ENCODE measurements around the gene PELI3. TPM values are rescaled to one million over a fixed set of nuclear protein-coding genes. Genes with fewer than 3 reads are reported as not detected.

The PELI3 gene
- polyA plus RNA-seq, 10 donors = 4.2 to 6.3 (median 5.8) TPM

DNA sequence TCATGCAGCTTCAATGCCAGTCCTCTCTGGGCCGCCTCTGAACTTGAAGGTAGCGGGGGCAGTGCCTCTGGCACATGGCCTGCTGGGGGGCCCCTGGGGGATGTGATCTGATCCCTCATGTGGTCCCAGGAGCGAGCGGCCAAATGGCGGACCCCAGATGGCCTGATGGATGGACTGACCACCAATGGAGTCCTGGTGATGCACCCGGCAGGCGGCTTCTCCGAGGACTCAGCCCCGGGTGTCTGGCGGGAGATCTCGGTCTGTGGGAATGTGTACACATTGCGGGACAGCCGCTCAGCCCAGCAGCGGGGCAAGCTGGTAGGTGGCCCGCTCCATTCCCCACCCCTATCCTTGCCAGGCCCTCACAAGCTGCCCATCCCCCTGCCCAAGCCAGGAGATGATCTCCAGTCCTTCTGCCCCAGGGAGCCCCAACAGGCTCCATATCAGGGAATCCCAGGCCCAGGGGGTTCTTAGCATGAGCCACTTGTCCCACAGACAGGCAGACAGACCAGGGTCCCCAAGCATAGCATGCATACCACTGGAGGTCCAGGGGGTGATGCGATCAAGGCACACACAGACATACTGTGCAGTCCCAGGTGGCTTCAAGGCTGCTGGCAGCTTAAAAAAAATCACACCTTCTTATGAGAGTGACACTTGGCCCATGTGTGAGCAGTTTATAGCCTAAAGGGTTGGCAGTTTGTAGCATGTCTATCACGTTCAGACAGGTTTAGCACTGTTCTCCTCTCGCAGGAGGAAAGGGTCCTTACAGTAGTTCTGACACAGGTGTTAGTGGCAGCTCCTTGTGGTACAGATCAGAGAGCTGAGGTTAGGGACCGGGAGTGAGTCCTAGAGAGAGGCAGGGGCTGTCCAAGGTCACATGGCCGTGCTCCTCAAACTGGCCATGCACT lies 7.2 kb downstream of the PELI3 start:
- no peak for DNase-seq

DNA sequence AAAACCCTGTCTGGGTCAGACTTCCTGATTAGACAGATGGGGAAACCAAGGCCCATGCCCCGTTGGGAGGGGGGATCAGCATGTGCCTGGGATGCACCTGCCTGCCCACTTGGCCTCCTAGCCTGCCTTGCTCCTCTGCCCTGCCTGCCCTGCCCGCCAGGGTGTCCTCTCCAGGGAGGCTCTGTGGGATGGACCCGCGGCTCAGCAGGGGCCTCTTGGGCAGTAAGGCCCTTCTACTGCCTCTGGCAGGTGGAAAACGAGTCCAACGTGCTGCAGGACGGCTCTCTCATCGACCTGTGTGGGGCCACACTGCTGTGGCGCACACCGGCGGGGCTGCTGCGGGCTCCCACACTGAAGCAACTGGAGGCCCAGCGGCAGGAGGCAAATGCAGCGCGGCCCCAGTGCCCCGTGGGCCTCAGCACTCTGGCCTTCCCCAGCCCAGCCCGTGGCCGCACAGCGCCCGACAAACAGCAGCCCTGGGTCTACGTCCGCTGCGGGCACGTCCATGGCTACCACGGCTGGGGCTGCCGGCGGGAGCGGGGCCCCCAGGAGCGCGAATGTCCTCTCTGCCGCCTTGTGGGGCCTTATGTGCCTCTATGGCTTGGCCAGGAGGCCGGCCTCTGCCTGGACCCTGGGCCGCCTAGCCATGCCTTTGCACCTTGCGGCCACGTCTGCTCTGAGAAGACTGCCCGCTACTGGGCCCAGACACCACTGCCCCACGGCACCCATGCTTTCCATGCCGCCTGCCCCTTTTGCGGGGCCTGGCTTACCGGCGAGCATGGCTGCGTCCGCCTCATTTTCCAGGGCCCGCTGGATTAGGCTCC lies 8.9 kb downstream of the PELI3 start:
- DNase-seq = no peak

DNA sequence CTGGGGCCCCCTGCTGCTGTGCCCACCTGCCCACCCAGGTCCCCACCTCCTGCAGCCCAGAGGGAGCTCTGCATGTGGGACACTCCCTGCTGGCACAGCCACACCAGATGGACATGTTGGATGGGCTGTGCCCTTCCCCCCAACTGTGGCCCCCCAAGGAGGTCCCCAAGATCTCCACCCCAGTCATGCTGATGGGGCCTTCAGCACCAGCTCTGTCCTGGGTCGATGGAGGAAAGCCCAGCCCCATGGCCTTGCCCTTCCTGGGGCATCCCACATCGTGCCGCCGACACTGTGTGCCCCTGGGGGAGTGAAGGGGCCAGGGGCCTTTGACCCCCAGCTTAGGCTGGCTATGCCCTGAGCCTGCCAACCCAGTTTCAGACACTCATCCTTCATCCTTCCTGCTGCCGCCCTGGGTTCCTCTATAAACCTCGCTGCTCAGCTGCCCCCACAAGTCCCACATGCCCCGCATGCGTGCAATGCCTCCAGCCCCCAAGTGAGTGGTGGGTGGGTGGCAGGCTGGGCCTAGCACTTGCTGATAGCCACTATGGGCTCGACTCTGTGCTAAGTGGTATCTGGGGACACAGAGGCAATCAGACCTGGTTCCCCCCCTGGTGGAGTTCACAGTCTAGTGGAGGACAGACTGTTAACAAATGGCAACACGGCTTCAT lies 9.6 kb downstream of the PELI3 start:
- no peak for DNase-seq

DNA sequence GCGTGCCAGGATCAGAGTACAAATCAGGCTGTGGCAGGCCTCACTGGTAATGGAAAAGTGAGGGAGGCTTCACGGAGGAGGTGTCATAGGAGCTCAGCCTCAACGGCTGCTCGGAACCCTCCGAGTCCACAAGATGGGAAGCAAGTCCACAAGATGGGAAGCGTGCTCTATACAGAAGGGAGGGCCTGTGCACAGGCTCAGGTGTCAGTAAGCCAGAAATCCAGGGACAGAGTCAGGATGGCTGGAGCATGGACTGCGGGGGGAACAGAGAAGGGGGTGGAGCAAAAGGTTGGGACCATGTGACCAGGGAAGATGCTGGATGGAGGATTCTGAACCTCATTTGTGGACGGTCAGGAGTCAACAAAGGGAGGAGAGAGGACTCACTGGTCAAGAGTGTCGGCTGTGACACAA lies 10.1 kb downstream of the PELI3 start:
- no peak for DNase-seq

DNA sequence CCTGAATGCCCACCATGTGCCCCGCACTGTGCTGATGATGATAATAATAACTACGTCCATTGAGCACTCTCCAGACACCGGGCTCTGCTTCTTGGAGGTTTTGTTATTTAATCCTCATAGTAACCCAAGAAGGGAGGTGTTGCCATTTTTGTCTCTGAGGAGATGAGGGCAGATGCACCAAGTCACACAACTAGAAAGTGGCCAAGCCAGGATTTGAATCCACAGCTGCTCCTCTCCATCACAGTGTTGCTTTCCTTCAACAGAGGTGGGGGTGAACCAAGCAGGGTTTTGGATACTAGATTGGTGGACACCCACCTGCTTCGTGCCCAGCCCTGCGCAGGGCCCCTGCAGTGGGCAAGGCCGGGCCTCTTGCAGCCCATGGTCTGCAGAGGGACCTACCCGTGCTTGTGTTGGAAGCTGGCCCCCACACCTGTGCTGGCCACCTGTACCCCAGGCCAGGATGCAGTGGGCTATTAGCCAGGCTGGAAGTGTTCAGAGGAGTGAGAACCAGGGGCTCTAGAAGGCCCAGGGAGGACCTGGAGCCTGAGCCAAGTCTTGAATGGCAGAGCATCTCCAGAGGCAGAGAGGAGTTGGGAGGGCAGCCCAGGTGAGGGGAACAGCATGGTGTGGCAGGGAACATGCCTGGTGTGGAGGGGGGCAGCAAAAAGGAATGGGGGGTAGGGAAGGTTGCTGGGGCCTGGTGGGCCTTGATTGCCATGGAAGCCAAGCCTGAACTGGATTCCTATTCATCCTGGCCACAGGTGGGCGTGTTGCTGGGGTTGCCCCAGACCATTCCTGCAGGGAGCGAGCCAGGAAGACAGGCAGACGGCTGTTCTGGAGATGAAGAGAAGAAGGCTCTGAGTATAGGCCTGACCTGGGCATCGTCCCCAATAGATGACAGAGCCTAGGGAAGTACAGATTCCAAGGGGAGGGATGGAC lies 10.8 kb downstream of the PELI3 start:
- DNase-seq = no peak

DNA sequence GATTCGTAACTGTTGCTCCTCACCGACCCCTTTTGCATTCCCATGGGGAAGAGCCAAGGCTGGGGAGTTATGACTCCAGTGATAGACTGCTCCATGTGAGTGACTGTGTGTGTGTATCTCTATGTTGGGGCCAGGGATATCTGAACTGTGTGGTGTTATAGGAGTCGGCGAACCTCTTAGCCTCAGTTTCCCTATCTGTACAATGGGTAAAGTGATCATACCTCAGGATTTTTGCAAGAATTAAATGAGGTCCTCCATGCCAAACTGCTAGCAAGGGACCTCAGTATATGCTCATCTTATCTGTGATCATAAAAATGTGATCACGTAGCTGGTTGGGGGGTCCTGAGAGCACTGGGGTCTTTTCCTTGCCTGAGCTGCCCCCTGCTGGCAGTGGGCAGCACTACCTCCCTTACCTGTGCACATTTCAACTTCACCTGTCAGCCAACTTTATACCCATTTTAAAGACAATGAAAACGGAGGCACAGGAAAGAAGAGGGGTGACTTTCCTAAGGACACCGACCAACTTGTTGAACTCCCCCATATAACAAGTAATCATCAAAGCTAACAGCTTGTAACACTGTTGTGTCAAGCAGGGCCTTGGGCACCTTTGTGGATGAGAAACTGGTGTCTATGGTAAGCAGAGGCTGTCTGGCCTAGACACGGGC lies 12.2 kb downstream of the PELI3 start:
- DNase-seq = no peak

DNA sequence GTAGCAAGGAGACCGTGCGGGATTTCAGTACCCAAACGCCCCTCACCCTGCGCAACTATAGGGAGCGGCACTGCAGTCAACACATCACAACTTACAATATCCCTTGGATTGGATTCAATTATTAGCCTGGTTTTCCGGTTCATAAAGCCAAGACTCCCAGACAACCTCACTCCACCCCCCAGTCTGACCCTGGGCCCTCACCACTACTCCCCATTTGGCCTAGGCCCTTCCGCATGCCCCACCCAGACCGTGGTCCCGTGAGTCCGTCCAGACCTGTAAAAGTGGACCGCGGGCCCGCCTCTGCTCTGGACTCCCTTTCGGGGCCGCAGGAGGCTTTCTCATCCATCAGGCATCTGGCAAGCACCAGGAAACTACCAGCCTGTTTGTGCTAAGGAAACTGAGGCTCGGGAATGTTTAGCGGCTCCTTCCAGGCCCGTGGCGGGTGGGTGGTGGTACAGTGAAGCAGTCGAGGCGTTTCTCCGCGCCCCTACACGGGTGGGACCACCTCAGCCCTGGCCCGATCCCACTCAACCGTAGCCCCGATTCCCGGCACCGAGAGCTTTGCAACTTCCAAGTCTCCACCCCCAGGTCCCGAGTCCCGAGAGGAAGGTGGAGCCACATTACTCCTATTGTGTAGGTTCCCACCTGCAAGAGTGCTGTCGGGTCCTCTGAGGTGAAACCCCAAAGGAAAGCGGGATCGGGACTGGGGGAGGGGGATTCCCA lies 12.8 kb downstream of the PELI3 start:
- no peak for DNase-seq

DNA sequence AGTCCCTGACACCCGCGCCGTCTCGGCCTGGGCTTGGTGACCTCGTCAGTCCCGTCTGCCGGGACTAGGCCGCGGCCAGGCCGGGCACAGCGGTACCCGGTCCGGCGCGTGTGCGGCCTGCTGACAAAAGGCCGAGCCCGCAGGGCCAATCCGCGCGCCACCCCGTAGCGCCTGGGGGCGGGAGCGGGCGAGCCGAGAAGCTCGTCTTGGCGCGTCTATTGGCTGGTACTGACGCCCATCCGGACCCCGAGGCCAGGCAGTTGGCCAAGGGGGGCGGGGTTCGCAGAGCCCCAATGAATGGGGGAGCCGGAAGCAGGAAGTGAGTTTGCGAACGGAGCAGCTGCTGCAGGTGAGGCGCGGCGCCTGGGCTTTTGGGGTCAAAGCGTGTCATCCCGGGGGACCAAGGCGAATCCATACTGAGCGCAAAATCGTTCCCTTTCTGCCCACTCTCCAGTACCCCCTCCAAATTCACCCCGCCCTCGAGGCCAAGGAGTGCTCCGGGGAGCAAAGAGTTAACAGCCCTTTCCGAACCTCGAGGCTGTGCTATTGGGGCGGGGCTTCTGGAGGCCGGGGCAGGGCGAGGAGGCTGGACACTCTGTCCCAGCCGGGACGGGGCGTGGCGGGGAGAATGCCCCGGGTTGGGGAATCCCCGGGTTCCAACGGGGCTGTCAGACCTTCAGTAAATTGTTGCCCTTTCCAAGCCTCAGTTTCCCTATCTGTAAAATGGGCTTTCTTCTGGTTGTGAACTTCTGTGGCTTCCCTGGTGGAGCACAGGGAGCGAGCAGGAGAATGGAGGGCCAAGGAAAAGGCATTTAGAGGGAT lies 13.6 kb downstream of the PELI3 start, which contains the start of gene DPP3:
TSS of gene DPP3 (plus strand) at position 318 of the 822 bp plus-strand sequence. CDS start 1,767 bp downstream, outside the sequence.
- peak; percentile 96 to 99 (median 98) for DNase-seq

DNA sequence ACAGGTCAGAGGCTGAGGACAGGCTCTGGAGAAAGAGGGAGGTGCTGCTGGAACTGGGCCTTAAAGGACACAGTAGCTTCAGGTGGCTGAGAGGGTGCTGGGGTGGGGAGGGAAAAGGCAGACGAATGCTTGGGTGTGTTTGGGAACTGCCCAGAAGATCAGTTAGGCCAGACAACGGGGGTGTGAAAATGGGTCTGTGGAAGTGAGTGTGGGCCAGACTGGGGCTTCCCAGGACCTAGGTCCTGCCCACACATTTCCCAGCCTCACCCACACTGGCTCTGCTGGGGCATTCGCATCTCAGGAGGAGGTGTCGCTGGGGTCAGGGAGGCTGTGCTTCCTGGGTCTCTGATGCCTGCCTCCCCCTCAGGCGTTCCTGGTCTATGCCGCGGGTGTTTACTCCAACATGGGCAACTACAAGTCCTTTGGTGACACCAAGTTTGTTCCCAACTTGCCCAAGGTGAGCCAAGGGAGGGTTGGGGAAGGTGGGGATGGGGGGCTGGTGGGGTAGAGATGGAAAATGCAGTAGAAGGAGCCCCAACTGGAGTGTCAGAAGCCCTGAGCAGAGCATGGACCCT lies 18.2 kb downstream of the PELI3 start:
- no peak for DNase-seq

DNA sequence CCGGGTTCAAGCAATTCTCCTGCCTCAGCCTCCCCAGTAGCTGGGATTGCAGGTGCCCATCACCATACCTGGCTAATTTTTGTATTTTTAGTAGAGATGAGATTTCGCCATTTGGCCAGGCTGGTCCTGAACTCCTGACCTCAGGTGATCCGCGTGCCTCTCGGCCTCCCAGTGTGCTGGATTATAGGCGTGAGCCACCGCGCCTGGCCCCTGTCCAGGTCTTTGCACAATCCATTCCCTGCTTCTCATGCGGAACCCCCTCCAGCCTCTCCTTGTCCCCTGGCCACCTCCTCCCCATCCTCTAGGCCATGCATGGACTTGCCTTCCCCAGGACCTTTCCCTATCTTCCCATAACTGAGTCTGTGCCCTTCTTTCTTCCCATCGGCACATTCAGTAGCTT lies 22.3 kb downstream of the PELI3 start:
- DNase-seq = no peak

DNA sequence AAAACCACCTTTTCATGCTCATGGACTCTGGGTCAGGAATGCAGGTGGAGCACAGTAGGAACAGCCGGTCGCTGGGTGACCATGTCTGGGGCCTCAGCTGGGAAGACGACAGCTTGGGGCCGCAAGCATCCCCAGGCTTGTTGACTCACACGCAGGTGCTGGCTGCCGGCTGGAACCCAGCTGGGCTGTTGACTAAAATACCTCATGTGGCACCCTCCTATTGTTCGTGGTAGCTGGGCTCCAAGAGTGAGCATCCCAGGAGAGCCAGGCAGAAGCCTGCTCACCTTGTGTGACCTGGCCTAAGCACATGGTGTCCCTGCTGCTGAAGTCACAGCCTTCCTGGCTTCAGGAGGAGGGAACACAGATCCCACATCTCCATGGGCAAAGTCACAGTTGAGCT lies 22.9 kb downstream of the PELI3 start:
- no peak for DNase-seq

DNA sequence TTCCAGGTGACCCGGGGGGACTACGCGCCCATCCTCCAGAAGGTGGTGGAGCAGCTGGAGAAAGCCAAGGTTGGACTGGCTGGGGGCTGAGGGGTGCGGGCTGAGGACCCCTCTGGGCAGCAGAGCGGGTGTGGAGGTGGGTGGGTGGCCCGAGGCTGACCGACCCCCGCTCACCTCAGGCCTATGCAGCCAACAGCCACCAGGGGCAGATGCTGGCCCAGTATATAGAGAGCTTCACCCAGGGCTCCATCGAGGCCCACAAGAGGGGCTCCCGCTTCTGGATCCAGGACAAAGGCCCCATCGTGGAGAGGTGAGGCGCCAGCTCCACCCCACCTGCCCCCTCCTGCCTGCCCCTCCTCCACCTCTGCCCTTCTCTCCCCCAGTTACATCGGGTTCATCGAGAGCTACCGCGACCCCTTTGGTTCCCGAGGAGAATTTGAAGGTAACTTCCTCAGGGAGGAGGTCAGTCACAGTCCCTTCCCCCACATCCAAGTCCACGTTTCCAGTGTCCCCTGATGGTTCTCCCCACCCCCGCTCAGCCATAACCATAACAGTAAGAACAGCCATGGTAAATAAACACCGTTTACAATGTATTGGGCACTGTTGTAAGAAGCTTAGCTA lies 24.7 kb downstream of the PELI3 start:
- DNase-seq = no peak

DNA sequence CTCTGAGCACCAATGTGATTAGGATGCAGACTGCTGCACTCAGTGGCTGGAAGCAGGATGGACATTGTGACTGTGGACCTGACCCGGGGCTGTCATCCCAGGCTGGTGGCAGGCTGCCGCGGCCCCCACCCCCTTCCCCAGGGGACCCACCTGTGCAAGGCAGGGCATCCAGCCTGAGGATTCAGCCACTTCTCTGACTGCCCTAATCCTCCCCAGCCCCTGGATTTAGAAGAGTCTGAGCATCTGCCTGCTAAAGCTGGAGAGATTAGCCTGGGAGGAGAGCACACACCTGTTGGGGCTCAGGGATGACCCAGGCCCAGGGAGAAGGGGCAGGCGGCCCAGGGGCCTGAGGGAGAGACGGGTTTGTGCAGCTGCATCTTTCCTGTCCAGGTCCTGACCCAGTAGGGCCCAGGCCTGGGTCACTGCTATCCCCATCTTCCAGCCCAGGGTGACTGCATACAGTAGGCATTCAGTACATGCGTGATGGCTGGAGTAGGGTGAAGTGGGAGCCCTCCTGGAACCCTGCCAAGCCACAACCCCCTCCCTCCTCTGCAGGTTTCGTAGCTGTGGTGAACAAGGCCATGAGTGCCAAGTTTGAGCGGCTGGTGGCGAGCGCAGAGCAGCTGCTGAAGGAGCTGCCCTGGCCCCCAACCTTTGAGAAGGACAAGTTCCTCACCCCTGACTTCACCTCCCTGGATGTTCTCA lies 25.6 kb downstream of the PELI3 start:
- DNase-seq = no peak

DNA sequence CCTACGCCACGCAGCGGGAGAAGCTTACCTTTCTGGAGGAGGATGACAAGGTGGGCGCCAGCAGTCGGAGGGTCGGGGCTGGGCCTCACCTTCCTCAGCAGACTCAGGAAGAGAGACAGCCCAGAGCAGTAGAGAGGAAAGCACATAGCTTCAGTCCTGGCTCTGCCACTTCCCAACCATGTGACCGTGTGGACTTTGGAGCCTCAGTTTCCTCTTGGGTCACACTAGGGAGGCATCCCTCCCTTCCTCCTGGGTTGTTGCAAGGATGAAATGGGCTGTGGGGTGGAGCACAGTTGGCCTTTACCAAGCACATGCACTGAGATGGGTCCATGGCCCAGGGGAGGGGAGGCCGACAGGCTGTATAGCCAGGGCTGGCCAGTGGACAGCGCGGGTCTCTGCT lies 26.4 kb downstream of the PELI3 start:
- no peak for DNase-seq

DNA sequence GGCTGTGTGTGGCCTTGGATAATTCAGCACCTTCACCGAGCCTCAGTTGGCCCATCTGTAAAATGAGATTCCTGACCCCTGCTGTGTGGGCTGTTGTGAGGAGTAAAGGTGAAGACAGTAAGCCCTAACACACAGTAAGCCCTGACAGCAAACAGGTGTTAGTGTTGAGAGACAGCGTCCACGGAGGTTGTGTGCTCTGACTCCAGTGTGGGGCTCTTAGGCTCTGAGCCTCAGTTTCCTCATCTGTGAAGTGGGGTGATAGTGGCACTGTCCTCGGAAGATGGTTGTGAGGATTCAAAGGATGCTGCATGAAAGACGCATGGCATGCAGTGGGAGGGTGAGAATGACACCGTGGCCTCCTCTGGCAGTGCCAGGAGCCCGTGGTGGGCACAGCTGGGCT lies 27.8 kb downstream of the PELI3 start:
- no peak for DNase-seq

DNA sequence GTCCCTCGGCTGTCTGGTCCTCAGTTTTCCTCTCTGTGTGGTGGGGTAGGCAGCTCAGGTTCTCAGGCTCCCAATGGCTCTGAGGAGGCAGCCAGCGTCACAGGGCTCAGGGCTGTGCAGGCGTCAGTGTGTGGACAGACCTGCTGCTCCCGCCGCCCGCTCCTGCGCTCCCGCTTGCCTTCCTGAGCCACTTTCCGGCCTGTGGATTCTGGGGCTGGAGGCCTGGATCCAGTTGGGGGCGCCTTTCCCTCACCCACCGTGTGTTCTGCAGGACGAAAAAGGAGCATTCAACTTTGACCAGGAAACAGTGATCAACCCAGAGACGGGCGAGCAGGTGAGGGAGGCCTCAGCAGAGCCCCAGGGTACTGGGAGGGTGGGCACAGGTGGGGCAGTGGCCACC lies 28.2 kb downstream of the PELI3 start:
- DNase-seq = no peak

DNA sequence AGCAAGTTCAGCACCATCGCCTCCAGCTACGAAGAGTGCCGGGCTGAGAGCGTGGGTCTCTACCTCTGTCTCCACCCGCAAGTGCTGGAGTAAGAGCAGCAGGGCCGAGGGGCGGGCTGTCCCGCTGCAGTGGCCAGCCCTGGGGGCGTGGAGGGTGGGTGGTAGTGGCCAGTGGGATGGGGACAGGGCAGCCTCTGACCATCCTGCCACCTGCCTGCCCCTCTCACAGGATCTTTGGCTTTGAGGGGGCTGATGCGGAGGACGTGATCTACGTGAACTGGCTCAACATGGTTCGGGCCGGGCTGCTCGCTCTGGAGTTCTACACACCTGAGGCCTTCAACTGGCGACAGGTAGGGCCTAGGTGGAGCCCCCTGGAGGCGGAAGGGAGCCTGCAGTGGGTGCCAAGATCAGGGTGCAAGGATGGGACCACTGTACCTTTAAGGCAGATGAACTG lies 28.7 kb downstream of the PELI3 start:
- no peak for DNase-seq

Data from muscle of back (tissue), 11 donors.